ENCODE data around the gene ZNF839.
A peak's percentile ranks its signal among the peaks of the same experiment; 100 is the strongest.
"Not testable (repeated sequence)": the region's sequence is repeated elsewhere in the genome, so short reads cannot be mapped to it uniquely, and the experiment has no call there.

Gene ZNF839

DNA sequence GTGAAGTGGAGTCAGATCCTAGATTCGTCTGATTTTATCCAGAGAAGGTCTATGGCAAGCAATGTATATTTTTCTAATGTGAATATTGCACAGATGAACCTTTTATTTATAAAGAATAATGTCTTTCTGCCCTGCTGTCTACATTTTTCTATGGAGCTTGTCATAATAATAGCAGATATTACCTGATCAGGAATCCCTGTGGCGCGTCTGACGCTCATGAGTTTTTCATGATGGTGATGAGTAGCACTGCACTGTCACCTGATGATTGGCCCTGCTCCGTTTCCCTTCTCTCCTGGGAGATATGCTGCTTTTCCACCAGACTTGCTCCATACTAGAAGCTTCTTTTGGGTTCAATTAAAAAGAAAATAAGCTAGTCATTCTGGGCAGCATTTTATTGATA is 22.7 kb downstream of the ZNF839 start:
- no peak for DNase-seq

DNA sequence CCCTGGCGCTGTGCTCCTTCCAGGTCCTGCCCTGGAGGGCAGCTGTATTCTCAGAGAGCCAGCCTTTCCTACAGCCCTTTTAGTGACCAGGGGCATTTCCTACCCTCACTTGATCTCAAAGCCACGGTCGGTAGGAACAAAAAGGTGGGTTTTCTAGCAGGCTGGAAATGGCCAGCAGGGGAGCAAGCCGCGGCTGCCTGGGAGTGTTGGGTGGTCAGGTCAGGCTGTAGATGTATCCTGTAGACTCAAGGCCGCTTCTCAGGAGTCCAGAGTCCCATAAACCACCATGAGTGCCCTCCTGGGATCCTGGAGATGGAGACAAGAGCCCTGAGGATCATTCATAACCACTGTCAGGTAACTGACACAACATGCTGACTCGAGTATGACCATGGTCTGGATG is 24.5 kb downstream of the ZNF839 start:
- DNase-seq: no peak

DNA sequence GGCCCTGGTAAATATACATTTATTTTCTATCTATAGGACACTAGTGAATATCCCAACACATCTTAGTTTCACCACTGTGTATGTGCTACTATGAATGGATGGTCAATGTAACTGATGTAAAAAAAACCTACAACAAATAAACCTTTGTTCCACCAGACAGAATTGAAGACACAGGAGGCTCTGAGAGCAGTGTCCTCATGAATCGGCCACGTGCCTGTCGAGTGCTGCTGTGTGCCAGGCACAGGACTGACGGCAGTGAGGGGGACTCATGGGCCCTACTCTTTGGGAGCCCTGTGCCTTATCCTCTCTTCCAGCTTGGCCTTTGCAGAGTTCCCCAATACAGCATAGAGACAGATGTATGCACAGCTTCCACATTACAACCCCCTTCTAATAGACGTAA is 24.9 kb downstream of the ZNF839 start:
- no peak for DNase-seq

DNA sequence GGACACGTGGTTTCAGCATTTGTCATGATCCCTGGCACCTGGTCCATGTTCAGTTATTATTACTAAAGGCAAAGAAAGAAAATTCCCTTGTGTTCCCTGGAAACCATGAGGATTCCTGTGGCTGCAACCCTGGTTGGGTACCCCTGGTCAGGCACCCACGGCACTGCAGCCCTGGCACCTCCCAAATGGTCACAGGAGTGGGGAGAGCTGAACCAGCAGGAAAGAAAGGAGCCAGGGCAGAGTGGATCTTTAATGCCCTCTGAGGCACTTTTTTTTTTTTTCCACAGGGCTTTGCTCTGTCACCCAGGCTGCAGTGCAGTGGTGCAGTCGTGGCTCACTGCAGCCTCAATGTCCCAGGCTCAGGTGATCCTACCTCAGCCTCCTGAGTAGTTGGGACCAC is 25.7 kb downstream of the ZNF839 start:
- no peak for DNase-seq

DNA sequence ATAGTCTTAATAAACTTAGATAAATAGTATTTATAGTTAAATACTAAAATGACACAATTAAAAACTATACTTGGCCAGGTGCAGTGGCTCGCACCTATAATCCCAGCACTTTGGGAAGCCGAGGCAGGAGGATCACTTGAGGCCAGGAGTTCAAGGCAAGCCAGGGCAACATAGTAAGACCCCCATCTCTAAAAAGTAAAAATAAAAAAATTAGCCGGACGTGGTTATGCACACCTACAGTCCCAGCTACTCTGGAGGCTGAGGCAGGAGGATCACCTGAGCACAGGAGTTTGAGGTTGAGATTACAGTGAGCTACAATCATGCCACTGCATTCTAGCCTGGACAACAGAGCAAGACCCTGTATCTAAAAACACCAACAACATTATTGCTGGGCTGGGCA is 27.1 kb downstream of the ZNF839 start:
- no peak for DNase-seq

DNA sequence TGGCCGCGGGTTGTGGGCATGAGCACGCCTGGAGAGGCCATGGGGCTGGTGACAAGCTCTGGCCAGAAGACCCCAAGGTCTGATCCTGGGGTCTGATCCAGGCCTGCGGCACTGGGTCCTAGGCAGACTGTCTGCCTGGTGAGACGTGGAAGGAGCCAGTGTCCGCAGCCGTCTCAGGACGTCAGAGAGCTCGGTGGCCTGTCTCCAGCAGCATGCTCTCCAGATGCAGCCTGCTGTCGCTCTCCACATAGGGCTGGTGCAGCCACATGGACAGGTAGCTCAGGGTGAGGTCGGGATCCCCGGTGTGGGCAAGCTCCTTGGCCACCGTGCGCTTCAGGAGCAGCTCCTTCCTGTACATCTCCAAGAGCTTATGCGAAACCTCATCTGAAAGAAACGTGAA is 28.8 kb downstream of the ZNF839 start:
- no peak for DNase-seq

DNA sequence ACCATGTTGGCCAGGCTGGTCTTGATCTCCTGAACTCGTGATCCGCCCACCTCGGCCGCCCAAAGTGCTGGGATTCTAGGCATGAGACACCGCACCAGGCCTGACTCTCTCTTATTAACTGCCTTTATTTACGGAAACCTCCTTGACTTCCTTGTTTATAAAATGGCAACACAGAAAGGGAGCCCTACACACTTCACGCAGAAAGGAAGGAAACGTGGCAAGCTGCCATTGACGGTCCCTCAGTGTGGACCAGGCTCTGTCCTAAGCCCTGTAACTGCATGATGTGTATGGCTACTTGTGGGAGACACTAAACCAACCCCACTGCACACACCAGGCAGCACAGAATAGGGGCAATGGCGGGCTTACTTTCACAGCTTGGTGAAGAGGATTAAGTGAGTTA is 31.5 kb downstream of the ZNF839 start:
- no peak for DNase-seq

DNA sequence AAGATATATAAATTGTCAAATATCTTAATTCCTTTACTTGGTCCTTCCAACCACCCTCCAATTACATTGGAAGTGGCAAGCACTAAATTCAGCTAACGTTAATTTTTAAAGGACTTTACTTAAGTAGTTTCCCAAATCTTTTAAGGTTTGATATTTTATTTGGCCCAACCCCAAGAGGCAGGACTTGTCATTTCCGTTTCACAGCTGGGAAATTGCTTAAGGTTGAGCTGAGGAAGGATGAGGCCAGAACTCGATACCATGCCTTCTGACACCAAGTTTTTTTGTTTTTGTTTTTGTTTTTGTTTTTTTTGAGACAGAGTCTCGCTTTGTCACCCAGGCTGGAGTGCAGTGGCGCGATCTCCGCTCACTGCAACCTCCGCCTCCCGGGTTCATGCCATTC is 32.0 kb downstream of the ZNF839 start:
- DNase-seq: not testable (repeated sequence)

DNA sequence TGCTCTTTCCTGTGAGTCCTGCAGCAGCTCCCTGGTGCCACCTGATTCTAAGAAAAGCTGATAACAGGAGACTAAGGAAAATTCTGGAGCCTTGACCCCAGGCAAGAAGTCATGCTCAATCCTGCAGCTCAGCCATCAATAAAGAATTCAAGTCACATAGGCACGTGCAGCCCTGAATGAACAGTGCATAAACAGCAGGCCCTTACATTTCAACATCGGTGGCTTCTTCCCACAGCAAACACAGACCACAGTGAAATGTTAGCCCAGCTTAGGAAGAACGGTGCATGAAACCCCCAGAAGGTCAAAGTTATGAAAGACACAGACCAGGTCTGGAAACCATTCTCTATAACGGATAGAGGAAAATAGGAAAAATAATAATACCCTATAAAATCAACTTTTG is 32.7 kb downstream of the ZNF839 start:
- no peak for DNase-seq

DNA sequence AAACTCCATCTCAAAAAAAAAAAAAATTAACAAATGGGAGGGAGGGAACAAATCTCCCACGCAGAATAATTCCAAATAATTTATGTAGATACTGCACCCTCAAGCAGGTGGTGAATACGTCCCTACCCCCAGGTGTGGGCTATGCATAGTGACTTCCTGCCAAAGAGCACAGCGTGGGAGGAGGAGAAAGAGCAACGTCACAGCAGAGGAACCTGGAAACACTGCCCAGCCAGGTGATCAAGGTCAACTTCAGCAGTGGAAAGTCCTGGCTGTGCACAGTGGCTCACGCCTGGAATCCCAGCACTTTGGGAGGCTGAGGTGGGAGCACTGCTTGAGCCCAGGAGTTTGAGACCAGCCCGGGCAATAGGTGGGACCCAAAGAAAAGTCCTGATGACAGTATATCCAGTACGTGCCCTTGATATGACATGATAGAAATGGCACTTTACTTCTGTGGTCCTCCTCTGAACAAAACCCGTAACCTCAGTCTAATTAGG is 33.6 kb downstream of the ZNF839 start:
- DNase-seq: no peak

DNA sequence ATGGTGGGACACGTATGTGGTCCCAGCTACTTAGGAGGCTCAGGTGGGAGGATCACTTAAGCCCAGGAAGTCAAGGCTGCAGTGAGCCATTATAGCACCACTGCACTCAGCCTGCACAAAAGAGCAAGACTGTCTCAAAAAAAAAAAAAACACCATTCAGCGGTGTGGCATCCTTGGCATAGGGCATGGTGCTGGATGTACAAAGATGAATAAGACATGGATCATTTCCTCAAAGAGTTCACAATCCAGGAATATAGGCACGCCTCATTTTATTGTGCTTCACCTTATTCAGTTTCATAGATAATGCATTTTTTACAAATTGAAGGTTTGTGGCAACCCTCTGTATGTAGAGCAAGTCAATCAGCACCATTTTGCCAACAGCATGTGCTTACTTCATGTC is 36.7 kb downstream of the ZNF839 start:
- DNase-seq: no peak

DNA sequence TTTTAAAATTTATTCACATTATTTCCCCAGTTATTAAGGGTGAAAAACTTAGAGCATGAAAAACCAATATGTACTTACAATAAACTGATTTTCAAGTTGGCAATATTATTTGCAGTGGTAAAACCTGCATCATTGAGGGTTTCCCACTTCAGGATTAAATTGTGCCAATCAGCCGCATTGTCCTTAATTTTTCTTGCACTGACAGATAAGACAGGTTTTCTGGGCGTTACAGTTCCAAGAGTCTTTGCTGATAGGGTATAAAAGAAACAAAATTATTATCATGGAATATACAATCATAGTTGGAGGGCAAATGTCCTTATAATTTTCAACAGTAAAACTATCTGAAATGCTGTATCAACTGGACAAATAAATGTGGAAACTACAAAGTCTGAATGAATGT is 39.8 kb downstream of the ZNF839 start:
- no peak for DNase-seq

DNA sequence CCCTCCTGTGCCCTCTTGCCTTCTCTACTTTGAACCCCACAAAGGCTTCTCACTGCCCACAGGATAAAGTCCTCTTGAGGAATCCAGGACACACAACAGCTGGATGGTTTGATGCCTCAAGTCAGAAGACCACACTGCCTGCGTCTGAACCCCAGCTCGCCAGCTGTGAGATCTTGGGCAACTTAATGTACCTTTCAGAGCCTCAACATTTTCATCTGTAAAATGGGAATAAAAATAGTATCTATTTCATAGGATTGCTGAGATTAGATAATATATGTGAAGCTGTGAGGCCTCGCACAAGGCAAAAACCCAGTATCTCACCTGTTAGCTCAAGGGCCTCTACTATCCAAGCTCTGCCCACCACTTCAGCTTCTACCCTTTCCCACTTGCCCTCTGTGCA is 40.8 kb downstream of the ZNF839 start:
- DNase-seq: no peak

DNA sequence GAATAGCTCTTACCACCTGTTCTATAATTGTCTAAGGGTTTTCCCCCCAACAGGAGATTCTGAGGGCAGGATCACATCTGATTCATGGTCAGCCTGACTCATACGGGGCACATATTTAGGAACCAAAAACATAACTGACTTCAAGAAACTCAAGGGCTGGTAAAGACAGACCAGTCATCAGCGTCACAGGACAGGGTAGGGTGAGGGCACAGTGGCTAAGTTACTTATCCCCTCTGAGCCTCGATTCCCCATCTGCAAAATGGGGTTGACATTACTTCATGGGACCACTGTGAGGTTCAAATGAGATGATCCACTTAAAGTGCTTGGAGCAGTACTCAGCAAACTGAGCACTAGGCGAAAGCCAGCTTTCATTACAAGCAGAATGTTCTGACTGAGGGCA is 42.5 kb downstream of the ZNF839 start:
- DNase-seq: peak in 2 of 5 experiments; percentile 26 to 58

DNA sequence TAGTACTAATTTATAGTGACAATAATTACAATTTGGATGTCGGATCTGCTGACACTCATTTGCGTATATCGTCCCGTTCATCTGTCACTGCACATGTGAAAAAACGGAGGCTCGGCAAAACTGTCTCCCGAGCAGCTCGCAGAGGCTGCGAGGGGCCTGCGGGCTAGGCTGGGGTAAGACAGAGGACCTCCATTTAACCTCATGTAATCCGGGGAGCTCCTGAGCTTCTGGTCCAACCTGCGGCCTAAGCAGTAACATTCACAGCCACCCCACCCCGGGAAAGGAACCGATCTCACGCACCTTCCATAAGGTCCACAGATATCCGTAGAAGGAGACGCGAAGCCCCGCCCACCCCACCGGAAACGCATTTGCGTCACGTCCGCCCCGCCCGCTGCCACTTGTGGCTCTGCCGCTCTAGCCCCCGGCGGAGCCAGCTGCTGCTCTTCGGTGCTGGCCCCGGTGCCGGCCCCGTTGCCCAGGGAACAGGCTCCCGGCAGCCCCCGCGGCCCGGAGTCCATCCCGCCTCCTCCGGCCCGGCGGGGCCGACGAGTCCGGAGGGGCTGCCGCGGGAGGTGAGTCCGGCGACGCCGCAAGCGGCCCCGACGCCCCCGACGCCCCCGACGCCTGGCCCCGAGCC is 43.1 kb downstream of the ZNF839 start, which contains the start of the genes CINP and TECPR2:
TSS of gene CINP (minus strand) at position 346 of the 637 bp plus-strand sequence. CDS start at position 307, 39 bp downstream.
TSS of gene TECPR2 (plus strand) at position 397 of the 637 bp plus-strand sequence. CDS start 13,781 bp downstream, outside the sequence.
- peak; percentile 88 to 98 (median 95) for DNase-seq

DNA sequence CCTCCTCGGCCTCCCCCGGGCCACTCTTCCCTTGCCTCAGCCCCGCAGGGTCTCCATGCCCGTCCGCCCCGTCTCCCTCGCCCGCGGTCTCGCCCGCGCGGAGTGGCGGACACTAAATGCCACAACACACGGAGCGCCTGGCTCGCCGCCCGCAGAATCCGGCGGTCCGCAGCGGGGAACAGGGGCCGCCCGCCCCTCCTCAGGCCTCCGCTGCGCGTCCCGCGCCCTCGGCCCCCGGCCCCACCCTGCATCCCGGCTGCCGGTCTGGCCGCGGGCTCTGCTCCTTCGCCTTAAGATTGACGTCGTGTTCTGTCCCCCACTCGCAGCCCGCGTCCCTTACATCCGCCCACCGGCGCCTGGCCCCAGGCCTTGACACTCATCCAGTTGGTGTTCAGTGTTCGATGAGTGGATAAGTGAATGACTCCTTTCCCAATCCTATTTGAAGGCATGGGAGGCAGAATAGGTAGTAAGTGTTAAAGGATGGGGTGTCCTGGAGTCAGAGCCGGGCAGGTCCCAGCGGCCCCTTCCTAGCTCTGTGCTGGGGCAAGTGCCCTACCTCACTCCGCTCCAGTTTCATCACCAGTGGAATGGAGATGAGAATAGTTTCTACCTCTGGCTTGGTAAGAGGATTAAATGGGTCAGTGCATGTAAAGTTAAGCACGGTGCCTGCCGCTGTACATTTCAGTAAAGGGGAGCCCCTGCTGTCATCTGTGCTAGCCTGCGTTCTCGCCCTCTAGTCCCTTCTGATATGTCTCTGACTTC is 43.8 kb downstream of the ZNF839 start:
- DNase-seq: peak in 3 of 5 experiments; percentile 7 to 49 (median 17)

DNA sequence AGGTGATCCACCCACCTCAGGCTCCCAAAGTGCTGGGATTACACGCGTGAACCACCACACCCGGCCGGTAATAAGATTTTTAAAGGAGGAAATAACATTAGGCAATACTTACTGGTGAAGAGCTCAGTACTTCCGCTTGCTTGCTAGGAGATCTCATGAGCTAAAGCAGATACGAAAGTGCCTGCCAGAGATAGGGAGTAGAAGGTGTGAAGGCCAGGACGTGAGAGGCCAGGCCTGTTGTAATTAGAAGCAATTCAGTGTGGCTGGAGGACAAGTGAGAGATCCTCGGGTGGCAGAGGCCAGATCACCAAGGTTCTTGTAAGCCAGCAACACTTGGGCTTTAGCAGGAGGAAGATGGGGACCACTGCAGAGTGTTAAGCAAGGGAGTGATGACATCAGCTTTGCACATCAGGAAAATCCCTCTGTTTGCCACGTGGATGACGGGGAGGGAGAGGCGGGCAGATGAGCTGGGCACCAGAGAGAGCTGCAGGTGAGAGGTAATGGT is 50.8 kb downstream of the ZNF839 start:
- no peak for DNase-seq

DNA sequence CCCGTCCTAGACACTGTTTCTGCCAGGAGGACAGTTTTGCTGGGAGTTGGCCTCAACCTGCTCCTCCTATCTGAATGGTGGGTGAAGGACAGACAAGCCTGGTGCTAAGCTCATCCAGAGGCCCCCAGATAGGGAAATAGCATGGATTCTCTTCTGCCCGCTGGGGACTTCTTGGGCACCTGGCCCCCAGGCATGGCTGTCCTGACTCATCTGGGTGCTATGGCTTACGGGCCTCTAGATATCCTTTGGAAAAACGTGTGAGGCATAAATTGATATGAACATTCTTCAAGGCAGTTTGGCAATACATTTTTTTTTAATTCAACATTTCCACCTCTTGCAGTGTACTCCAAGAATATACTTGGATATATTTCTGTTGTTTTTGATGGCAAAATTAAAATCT is 51.8 kb downstream of the ZNF839 start:
- no peak for DNase-seq

DNA sequence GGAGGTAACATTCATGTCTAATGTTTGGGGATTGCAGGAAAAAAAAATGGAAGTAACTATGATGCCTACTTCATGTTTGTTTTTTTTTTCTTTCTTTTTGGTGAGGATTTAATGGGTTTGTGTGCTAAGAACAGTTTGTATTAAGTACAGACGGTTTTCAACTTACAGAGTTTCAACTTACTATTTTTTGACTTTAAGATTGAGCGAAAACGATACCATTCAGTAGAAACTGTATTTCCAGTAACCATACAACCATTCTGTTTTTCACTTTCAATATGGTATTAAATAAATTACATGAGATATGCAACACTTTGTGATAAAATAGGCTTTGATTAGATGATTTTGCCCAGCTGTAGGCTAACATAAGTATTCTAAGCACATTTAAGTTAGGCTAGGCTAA is 53.6 kb downstream of the ZNF839 start:
- DNase-seq: no peak

DNA sequence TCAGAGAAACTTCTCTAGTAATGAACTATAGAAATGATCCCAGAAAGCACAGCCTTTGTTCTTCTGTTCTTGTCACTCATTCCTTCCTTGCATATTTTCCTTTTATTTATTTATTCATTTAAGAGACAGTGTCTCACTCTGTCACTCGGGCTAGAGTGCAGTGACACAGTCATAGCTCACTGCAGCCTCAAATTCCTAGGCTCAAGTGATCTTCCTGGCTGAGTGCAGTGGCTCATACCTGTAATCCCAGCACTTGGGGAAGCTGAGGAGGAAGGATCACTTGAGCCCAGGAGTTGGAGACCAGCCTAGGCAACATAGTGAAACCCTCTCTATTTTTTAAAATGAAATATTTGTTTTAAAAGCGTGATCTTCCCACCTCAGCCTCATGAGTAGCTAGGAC is 54.7 kb downstream of the ZNF839 start:
- no peak for DNase-seq

DNA sequence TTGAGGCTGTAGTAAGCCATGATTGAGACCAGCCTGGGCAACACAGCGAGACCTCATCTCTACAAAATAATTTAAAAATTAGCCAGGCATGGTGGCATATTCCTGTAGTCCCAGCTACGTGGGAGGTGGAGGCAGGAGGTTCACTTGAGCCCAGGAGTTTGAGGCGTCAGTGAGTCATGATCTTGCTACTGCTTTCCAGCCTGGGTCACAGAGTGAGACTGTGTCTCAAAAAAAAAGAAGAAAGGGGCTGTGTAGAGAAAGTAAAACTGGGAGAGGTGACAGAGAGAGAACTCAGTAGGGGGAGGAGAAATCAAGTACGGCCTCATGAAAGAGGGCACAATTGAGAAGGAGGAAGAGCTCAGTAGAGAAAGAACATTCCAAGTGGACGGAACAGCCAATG is 55.6 kb downstream of the ZNF839 start:
- DNase-seq: no peak

DNA sequence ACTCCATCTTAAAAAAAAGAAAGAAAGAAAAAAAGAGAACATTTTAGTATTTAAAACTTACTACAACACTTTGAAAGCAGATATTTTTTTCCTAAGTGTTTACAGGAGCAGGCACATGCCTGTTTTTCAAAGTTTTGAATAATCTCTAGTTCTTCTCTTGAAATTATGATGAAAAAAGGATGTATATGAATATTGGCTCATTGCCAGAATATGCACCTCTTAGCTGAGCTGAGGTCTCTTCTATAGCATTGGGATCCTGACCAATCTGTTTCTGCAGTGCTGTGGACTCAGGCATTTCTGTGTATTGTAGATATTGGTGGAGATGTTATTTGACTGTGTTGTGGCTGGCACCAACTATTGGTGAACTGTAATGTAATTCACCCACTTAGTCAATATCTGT is 58.1 kb downstream of the ZNF839 start:
- no peak for DNase-seq

DNA sequence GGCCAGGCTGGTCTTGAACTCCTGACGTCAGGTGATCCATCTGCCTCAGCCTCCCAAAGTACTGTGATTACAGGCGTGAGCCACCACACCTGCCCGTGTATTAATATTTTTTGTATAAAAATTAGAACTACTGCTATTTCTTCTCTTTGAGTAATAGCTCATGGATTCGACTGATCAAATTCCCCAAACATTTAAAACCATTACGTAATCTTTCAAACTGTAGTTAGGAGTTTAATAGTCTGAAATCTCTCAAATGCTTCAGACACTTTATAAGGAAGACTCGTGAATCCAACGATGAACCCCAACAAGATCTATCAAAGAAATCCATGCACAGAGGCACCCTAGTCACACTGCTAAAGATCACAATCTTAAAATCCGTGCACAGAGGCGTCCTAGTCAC is 59.3 kb downstream of the ZNF839 start:
- DNase-seq: no peak

DNA sequence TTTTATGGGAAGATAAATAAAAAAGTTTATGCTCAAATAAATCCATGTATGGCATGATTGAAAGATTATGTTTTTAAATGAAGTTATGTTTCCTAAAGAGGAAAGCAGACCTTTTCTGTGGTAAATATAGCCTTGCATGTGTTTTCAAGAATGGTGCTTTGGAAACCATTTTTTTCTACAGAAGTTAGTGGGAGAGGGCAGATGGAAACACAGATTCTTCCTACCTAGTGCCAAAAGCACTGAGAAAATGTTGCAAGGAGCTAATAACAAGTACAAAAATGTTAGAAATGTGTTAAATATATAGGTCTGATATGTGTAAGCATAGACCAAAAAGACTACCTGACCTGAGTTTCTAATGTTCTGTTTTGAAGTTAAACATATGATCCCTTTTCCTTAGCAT is 67.5 kb downstream of the ZNF839 start:
- DNase-seq: no peak

Data from T-helper 2 cell (primary cell).